T-helper 2 cell treated with Interferon-gamma antibody and Interleukin-4, amounts not matched to agents 100 ng/mL and 5 ng/mL, for 36 hours (primary cell): ENCODE results near the gene SLC16A6. TPM values are rescaled to one million over a fixed set of nuclear protein-coding genes. Genes with fewer than 3 reads are reported as not detected.
"Not testable (repeated sequence)": the region's sequence is repeated elsewhere in the genome, so short reads cannot be mapped to it uniquely, and the experiment has no call there.

Experiments used
- intact Hi-C: fragments of 100-400 bp; cut with micrococcal nuclease; formaldehyde crosslinking; loops from one replicate; pipeline ENCODE4 v1.15.1; 2023
- total RNA-seq: library from RNA; stranded (reverse); gene quantifications from 2 replicates; pipeline ENCODE4 v1.2.3, GENCODE V29; 2022

SLC16A6 gene
- total RNA-seq, 1 donor from 2014 or later, result 5.7 TPM

- intact Hi-C loops, result loop anchor here (1.0 kb wide), 1 partner anchor 18 kb away; no protein-coding TSS in a partner anchor
Measured at GRCh38 chr17:68310152-68310551, 19.2 kb upstream of the SLC16A6 start.

- intact Hi-C loops, result not testable (repeated sequence)
Measured at GRCh38 chr17:68309066-68309670, 18.2 kb upstream of the SLC16A6 start.

GRCh38 chr17:68308486-68308885, 17.6 kb upstream of the SLC16A6 start:
- intact Hi-C loops, result not testable (repeated sequence)

- intact Hi-C loops, result no loop called here
Measured at GRCh38 chr17:68307443-68307842, 16.5 kb upstream of the SLC16A6 start.

GRCh38 chr17:68306819-68307218, 15.9 kb upstream of the SLC16A6 start:
- intact Hi-C loops, result no loop called here

GRCh38 chr17:68305142-68305541, 14.2 kb upstream of the SLC16A6 start:
- intact Hi-C loops, result no loop called here

- intact Hi-C loops, result no loop called here
Measured at GRCh38 chr17:68304706-68305105, 13.8 kb upstream of the SLC16A6 start.

- intact Hi-C loops, result no loop called here
Measured at GRCh38 chr17:68302666-68303065, 11.7 kb upstream of the SLC16A6 start.

- intact Hi-C loops, result no loop called here
Measured at GRCh38 chr17:68302066-68302564, 11.2 kb upstream of the SLC16A6 start.

GRCh38 chr17:68301438-68301959, 10.6 kb upstream of the SLC16A6 start:
- intact Hi-C loops, result no loop called here

GRCh38 chr17:68299817-68300216, 8.9 kb upstream of the SLC16A6 start:
- intact Hi-C loops, result no loop called here

- intact Hi-C loops, result no loop called here
Measured at GRCh38 chr17:68298601-68299000, 7.7 kb upstream of the SLC16A6 start.

GRCh38 chr17:68297195-68297594, 6.3 kb upstream of the SLC16A6 start:
- intact Hi-C loops, result loop anchor here (2.0 kb wide), 1 partner anchor 50 kb away; no protein-coding TSS in a partner anchor

GRCh38 chr17:68296217-68297191, 5.6 kb upstream of the SLC16A6 start:
- intact Hi-C loops, result loop anchor here (1.0 to 2.0 kb wide), 2 partner anchors 50 to 60 kb away; no protein-coding TSS in a partner anchor

- intact Hi-C loops, result no loop called here
Measured at GRCh38 chr17:68295086-68295485, 4.2 kb upstream of the SLC16A6 start.

- intact Hi-C loops, result loop anchor here (5.0 kb wide), 2 partner anchors 112 to 123 kb away; no protein-coding TSS in a partner anchor
Measured at GRCh38 chr17:68294617-68295016, 3.7 kb upstream of the SLC16A6 start.

- intact Hi-C loops, result loop anchor here (5.0 kb wide), 2 partner anchors 112 to 123 kb away; no protein-coding TSS in a partner anchor
Measured at GRCh38 chr17:68294196-68294555, 3.2 kb upstream of the SLC16A6 start.

- intact Hi-C loops, result loop anchor here (2.0 to 5.0 kb wide), 3 partner anchors 105 to 124 kb away; no protein-coding TSS in a partner anchor
Measured at GRCh38 chr17:68293490-68294195, 2.7 kb upstream of the SLC16A6 start.

GRCh38 chr17:68292689-68293040, 1.7 kb upstream of the SLC16A6 start:
- intact Hi-C loops, result loop anchor here (1.0 to 5.0 kb wide), 7 partner anchors 18 to 171 kb away; no protein-coding TSS in a partner anchor

- intact Hi-C loops, result loop anchor here (1.0 to 5.0 kb wide), 14 partner anchors 18 to 1035 kb away; partner anchors contain the start of genes ABCA5, AMZ2 and WIPI1
Measured at GRCh38 chr17:68291836-68292688, 1.1 kb upstream of the SLC16A6 start.
